ENCODE measurements around the gene NFYC.

The NFYC gene

DNA sequence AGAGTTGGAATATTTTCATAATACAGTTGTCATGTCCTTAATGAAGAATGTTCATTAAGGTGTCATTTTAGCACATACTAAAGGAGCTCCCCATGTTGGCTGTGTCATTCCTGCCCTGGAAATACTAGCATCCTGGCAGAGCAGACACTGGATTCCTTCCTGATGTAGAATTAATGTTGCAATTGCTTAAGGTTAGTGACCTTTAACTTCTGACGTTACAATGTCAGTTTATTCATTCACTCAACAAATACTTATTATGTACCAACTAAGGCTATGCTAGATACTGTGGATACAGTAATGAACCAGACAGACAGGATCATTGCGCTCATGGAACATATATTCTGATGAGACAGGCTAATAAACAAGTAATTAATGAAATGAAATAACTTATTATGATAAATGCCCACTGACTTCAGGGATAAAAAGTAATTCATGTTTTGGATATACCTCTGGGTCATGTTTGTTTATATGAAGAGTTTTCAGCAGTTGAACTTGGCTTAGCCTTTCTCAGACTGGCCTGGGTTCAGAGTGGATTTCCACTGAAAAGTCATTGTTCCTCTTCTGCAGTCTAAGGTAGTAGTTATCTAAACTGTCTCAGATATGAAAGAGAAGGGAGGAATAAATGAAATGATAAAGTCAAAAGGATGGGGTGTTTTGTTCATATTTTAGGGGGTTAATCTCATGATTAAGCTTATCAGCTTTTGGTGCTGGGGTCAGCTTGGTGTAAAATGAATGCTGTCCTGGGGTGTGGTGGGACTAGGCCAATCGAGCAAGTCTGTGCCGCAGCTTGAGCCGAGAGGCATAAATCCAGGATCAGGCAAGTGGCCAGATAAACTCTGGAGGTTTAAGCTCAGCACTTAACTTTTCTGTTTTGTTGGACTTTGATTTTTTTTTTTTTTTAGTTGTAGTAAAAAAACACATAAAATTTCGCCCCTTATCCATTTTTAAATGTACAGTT, 48.8 kb downstream of the NFYC start:
- no peak for DNase-seq

DNA sequence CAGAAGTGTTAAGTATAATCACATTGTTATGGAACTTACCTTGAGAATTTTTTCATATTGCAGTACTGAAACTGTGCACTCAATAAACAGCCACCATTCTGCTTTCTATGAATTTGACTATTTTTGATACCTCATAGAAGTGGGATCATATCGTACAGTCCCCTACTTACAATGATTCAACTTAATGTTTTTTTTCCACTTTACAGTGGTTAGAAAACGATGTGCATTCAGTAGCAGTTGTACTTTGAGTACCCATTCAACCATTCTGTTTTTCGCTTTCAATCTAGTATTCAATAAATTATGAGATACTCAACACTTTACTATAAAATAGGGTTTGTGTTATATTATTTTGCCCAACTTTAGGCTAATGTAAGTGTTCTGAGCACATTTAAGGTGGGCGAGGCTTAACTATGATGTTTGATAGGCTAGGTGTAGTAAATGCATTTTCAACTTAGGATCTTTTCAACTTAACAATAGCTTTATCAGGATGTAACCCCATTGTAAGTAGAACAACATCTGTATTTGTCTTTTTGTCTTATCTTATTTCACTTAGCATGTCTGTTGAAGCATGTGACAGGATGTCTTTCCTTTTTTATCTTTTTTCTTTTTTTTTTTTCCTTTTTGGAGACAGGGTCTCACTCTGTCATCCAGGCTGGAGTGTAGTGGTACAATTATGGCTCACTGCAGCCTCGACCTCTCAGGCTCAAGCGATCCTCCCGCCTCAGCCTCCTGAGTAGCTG, 49.7 kb downstream of the NFYC start:
- no peak for DNase-seq

DNA sequence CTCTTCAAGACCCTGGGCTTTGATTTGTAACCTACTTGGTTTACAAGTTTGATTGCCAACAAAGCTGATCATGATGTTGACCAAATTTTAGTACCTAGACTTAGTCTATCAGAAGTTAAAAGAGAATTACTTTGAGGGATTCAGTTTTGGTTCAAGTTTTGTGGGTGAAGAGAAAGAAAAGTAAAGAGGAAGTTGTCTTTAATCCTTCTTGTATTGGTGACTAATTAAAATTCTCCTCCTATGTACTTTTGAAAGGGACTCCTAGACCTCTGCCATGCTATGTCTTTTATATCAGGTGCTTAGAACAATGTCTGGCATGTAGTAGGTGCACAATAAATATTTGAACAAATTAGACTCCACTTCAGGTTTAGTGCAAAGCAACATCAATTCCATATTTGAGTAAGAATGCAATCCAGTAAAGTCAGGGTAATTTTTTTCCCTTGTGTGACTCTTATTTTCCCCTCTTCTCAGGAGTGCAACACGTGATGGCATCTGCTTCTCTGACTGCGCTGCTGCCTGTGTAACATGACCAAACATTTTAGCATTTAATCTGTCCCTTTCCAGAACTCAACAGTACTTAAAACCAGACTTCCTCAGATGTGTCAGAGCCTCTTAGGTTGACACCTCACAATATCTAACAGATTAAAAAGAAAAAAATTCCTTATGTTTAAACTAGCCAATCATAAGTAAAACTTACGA, 51.0 kb downstream of the NFYC start:
- DNase-seq: no peak

DNA sequence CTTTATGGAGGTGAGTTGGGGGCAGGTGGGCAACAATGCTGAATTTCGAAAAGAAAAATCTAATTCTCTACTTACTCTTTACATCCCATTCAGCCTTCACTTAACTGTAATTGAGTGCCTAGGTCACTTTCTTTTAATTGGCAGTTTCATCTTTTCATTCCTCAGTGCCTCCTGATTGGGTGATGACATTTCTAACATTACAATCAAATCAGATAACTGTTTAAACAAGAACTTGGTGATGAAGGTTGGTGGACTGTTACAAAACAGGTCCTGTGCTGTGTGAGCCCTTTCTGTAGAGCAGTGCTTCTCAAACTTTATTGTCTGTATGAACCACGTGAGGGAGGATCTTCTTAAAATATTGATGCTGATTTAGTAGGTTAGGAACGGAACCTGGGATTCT, 51.9 kb downstream of the NFYC start:
- DNase-seq: no peak

DNA sequence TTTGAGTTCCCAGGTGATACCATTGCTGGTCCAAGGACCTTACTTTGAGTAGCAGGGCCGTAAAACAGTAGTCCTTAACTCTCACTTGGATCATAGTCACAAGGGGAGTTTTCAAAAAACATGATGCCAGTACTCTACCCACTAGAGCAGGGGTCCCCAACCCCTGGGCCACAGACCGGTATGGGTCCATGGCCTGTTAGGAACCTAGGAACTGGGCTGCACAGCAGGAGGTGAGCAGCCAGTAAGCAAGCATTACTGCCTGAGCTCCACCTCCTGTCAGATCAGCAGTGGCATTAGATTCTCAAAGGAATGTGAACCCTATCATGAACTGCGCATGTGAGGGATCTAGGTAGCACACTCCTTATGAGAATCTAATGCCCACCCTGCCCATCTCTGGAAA, 52.4 kb downstream of the NFYC start:
- no peak for DNase-seq

DNA sequence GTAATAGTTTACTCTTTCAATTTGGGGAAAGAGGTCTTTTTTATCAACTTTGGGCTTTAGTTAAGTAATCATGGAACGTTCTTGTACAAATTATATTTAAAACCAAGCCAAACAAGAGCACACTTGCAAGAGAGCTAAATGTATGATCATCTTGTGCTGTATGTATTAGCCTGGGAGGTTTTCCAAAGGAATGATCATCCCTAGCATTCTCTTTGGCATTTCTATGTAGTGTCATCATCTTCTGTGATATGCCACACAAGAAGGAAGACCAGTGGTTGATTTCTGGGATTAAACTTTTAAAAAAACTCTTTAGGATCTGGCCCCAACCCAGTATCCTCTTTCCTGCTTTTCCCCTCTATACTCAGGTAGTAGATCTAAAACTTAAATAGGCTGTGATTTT, 53.7 kb downstream of the NFYC start:
- DNase-seq: no peak

DNA sequence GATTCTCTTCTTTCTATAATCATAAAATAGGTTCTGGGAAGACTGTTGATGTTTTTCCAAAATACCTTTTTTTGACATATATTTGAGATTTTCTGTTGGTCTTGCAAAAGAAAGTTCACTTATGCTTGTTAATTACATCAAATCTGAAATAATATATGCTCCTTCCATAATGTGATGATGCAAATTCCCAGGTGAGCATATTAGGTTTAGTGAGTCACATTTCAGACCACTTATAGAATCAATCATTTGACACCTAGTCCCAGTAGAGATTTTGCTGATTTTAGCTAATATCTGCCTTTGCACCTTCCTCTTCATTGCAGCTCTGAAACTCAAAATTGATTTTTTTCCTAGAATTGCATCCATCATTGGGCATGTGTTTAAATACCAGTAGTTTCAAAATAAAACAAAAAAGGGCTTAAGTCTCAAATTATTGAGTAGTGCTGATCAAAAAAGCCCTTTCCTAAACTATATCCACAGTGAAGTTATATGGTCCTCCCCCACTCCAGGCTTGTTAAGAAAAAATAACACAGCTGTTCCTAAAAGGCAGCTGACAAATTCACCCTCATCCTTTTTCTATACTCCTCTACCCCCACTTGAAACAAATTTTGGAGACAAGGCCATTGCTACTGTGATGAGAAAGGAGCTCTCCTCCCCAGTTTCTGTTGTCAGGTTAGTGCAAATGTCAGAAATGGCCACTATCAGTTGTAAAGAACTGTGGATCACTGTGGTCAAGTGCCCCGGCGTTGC, 55.0 kb downstream of the NFYC start:
- DNase-seq: no peak

DNA sequence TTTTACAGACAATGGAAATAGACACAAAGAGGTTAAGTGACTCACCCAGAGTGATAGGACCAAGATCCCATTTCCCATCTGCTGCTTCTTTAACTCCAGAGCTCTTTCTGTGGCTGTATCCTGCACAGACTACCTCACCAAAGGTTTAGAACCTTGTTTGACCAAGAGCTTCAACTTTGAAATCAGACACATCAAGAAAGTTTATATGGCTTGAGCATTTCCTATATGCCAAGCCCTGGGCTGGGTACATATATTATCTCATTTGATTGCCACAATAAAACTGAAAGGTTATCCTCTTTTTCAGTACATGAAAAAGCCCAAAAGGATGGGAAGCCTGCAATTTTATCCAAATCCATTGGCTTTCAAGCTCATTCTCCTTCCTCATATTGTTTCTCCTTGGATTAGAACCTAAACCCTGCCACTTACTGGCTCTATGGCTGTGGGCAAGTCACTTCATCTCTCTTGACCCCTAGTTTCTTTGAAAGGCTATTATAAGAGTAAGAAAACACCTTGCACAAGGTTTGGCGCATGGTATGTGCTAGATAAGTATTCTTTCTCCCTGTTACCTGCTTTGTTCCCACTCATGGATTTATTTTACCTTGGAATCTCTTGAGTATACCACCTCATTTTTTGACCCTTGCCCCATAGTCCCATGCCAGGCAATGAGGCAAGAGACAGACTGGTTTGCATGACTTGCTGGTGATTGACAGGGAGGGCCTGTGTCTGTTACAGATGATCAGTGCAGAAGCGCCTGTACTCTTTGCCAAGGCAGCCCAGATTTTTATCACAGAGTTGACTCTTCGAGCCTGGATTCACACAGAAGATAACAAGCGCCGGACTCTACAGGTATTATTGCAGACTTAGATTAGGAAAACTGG, 57.6 kb downstream of the NFYC start:
- DNase-seq: no peak

DNA sequence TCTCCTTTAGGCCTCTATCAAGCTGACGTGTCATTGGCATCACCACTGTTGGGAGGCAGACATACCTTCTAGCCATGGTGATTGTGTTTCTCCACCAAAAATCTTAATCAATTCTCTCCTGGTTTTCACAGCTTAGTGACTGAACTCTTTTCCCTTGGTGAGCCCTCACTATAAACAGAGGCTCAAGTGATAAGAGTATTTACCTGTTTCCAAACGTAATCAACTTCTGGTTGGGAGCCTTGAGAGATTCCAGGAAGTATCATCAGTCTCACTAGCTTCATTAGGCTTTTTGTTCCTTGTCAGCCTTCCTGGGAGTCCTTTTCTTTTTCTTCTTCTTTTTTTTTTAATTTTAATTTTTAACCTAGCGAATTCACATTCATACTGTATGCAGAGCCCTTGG, 58.3 kb downstream of the NFYC start:
- no peak for DNase-seq

DNA sequence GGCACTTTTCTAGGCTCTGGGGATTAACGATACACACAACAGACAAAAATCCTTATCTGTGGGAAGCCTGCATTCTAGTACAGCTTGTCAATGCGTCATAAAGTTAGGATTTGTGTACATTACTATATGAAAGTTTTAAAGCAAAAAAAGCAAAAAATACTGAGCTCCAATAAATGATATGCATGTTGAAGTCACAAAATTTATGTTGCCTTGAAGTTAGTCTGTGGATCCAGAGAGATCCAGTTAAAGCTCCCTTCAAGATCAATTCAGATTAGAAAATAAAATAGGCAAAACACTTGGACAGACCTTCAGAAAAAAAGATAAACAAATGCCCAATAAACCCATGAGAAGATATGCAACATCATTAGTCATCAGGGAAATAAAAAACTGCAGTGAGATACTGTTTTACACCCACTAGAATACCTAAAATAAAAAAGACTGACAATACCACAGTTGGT, 59.0 kb downstream of the NFYC start:
- no peak for DNase-seq

DNA sequence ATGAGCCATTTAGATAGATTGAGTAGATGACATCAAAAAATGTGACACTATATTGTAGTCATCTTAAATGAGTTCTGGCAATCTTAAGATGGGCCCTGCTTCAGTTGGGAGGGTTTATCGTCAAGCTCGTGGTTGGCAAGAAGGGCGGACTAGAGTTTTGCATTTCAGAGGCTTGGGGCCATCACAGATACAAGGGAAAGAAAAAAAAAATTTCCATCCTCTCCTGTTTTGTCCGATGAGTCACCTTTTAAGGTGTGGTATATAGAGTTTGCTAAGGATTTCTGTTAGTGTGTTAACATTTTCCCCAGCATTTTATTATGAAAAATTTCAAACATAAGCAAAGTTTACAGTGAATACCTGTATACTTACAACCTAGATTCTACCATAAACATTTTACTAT, 60.3 kb downstream of the NFYC start:
- DNase-seq: no peak

DNA sequence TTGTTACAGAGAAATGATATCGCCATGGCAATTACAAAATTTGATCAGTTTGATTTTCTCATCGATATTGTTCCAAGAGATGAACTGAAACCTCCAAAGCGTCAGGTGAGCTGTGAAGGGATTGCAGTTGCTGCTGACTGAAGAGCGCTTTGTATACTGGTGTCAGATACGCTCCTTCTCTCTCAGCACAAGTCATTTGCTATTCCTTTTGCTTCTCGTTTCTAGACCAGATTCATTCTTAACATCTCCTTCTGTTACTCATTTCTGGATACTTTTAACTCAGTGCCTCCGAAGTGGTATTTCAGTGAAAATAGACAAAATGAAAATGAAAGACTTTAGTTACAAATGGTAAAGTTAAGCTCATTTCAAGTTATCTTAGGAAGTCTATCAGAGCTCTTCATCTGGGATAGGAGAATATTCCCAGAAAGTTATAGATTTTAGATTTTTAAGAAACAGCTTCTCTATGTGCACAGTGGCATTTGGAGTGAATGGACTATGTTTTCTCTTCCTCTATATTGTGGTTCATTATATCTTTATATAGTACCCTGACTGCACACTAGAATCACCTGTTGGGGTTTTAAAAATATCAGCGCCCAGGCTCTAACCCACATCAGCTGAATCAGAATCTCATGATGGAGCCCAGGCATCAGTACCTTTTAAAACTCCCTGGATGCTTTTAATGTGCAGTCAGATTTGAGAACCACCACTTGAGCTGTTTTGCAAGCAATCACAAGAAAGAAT, 61.8 kb downstream of the NFYC start:
- DNase-seq: no peak

DNA sequence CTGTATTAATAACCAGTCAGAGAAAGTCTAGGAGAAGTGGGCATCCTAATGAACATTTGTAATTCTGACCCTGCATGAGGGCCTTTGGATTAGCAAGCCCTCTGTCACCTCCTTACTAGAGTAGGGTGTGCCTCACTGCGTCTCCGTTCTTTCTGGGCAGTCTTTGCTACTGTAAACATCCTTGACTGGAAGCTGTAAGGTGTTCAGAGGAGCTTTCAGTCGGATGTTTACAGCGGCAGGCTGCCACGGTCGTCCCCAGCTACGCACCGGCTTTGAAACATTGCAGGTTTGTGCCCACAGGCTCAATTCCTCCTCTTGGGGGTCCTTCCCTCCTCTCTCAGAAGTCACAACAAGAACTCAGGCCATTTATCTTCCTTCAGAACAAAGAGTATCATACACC, 62.7 kb downstream of the NFYC start:
- no peak for DNase-seq

DNA sequence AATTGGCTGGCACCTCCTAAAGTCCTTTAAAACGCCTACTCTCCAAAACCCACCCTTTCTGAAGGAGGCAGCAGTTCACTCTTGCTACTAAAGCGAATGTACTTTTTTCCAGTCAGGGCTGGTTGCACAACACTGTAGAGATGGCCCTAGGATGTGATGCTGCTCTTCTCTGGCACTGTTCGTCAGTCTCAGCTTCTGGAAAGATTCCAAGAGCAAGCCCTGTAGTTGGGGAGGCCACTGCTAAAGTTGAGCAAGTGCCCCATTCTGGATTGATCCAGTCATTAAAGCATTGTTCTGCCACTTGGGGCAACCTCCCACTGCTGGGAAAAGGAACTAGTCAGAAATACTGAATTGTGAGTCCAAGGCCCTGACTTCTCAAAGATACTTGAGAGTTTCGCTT, 63.6 kb downstream of the NFYC start:
- DNase-seq: no peak

DNA sequence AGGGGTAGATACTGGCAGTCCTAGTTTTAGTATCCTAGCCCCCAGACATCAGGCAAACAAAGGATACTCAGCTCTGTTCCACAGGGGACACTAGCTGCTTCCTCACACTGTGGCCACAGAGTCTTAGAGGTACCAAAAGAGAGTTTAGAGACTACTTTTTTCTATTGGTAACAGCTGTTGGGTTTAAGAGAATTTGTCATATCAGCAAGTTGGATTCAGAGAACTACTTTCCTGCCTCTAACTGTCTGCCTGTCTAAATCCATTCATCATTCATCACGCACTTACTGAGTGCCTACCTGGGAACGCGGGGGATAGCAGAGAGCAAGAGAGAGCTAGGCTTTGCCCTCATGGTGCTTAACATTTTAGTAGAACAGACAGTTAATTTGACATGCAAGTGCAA, 65.0 kb downstream of the NFYC start:
- no peak for DNase-seq

DNA sequence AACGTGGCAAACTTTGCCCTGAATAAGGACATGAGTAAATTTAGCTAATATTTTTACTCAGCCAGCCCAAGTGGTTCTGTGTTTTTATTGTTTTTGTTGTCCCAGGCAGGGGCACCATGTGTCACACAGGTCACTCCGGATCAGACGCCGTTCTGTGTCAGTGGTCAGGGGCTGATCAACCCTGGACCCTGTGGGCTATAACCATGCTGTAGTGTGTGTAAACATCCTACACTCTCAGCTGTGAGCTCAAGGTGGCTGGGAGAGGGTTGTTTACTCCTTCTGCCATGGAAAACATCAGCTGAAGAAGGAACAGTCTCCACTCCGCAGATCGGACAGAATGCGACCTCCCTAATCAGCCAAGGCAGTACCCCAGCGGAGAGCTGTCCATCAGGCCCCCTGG, 65.6 kb downstream of the NFYC start:
- no peak for DNase-seq

DNA sequence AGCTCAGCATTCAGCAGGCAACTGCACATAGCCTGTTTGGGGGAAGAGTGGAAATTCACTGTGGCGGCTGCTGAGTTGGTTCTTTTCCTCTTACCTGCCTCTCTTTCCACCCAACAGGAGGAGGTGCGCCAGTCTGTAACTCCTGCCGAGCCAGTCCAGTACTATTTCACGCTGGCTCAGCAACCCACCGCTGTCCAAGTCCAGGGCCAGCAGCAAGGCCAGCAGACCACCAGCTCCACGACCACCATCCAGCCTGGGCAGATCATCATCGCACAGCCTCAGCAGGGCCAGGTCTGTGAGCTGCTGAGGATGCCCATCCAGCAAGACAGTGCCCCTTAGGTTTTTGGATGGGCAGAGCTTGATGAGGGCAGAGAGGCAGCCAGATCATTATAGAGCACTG, 66.5 kb downstream of the NFYC start:
- no peak for DNase-seq

DNA sequence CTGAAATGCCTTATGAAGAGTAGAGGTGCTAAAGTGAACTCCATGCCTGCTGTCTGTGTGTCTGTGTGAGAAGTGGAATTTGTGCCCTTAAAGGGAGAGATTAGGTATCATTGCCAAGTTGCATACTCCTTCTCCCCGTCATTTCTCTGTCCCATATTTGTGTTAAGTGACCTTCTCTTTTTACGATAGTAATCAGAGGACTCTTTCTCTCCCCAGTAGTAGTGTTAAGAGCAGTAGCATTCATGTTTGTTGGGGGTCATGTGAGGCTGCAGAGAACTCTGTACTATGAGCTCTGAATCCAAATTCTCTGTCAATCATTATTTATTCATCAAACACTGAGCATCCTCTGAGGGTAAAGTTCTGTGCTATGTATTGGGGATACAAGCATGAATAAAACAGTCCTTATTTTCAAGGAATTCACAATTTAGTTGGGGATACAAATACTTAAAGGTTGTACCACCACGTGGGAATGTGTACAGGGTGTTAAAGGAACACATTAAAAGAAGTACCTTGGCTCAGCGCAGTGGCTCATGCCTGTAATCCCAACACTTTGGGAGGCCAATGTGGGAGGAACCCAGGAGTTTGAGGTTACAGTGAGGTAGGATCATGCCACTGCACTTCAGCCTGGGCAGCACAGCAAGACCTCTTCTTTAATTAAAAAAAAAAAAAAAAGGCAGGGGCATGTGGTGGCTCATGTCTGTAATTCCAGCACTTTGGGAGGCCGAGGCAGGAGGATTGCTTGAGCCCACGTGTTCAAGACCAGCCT, 67.3 kb downstream of the NFYC start:
- no peak for DNase-seq

DNA sequence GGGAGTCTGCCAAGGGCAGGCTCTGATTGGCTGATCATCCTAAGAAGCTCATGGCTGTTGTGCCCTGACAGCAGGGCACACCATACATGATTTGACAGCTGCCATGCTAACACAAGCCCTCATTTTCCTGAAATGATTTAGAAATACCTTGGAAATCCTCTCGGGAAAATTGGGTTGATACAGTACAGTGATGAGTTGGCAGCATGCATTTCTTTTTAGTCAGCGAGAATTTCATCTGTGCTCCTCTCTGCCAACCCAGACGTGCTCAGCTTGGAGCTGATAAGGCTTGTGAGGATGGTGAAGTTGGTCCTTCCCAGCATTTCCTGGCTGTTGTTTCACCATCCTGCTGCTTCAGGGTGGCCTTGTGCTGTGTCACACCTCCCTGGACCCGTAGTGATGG, 69.5 kb downstream of the NFYC start:
- DNase-seq: no peak
